HL-60/S4 treated with retinoic acid at 250 ng/mL for 4 days and 3 days (cell line): ENCODE results near the gene YOD1.

Experiments used
- in situ Hi-C: fragments of 300-500 bp; cut with MboI; formaldehyde crosslinking; loops from 2 replicates; pipeline ENCODE4 v1.7.0; 2022; ENCODE audit warnings: low sequenced_read_pairs

YOD1 gene

DNA sequence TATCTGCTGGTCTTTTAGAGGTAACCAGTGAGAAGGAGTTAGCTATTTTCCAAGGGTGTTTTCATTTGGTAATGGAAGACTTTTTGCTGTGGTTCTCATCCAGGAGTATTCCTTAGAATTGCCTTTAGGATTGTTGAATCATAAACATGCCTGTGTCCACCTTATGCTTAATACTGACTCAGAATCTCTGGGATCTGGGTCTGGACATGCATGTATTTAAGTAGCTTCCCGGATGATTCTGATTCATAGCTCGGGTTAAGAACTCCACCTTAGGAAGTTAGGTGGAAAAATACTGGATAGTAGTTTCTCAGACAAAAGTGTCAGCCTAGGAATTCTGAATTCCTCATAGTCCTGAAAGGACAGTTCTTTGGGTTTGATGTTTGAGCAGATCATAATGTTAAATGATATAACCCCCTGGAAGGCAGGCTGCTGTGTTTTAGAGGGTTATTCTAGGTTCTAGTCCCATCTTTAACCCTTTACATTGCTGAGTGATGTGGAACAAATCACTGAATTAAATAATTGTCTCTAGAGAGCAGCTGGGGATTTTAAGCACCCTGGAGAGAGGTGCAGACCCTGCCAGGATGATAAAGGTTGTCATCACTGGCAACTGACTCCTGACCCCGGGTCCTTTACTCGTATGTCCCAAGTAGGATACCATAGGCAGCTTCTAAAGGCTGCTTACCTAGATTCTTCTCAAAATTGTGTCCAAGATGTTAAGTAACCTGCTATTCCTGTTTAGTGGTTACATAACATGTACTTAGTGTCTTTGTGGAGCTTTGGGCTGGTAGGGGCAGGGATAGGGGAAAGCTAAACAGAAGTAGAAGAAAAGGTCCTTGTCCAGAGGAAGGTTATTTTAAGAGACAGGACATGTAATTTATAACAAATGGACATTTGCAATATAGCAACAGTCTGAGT is 23.2 kb upstream of the YOD1 start:
- in situ Hi-C loops = no loop called here

DNA sequence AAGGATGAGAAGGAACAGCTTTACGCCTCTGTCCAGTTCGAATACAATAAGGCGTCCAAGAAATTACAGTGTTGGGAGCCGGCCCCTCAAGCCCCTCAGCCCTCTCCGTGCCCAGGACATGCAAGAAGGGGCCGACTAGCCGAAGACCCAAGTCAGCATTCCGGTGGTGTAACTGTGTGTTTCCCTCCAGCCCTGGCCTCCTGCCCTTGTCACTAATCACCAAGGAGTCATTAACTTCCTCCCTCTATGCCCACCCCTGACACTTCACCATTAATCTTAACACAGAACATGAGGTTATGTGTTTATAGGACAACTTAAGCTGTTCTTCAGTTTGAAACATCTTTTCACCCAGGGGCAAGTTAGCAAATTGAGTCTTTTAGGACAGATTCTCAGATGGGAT is 21.2 kb upstream of the YOD1 start:
- in situ Hi-C loops = no loop called here

DNA sequence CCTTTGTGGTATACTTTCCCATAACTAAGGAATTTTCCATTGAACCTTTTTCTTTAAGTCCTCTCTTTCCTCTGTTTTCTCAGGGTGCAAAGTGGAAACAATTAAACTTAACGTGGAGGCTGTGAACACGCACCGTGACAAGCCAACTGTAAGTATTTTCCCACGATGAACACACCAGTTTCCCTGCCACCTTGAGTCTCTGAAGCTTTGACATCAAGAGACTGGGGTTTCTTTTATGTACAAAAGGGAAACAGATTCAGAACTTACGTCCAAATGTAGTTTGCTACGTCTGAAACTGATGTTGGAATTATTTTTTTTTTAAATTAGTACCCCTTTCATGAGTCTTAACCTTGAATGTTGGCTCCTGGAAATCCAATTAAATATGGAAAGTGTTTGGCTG is 20.4 kb upstream of the YOD1 start:
- in situ Hi-C loops = no loop called here

DNA sequence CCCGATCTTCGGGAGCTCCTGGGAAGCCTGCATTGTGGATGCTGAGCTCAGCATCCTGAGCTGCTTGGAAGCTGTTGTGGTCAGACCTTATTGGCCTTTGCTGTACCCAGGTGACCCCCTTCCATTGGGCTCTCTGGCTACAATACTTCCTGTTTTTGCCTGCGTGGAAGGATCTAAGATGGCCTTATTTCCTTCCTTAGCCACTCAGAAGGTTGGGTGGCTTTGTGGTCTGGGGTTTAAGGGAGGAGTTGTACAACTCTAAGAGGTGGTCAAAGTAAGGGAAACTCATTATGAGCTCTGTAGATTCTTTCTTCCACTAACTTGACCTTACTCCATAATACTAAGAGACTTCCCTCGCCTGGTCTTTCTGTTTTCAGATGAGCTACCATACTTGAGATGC is 19.8 kb upstream of the YOD1 start:
- in situ Hi-C loops = no loop called here

DNA sequence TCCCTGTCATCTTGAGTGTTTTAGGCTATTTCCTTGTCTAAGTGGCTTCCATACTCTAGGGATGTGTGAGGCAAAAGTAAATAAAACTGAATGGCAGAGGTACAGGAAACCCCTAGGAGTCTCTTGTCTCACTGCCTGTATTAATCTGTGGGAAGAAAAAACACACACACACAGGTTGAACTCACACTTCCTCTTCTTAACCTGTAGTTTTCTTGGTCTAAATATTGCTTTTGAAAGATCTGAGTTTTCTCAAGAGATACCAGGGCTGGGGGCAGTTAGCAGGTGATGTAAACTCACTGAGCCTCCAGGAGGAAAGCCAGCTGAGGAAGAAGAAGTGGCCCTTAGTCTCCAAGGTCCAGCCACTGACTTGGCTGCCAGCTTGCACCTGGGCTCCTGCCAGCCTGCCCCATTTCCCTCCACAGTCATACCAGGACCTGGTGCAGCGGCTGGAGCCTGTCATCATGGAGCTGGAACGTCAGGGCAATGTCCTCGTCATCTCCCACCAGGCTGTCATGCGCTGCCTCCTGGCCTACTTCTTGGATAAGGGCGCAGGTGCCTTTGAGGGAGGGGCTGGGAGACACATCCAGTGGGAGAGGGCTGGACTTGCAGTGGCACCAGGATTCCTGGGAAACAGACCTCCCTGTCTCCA is 19.0 kb upstream of the YOD1 start:
- in situ Hi-C loops = no loop called here

DNA sequence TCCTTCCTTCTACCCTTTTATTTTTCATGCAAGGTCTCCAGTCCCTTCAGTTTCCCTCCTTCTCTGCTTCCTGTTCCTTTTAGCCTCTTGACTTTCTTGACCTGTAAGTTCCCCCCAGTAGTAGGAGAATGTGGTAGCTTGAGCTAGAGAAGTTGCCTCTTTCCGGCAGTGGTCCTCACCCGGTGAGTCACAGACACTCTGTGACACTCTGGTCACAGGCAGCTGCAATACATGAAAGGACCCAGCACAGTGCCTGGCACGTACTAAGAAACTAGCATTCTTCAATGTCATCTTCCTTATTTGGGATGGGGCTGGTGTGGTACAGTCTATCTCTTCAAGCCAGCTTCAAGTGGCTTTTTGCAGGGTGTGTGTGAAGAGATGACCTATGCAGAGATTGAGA is 18.1 kb upstream of the YOD1 start:
- in situ Hi-C loops = no loop called here

DNA sequence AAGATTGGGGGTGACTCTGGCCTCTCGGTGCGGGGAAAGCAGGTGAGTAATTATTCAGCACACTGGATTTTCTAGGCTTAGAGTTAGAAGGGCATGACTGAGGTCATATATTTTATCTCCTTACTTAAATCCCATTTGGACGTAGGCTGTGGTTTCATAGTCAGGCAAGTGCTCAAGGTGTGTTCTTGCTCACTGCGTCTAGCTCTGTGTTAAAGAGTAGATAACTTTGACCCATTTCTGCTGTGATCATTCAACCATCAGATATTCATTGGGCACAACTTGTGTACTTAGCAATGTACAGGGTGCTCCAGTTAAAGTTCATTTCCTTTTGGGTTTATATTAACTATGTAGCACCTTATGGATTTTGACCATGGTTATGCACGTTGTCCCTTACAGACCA is 16.7 kb upstream of the YOD1 start:
- in situ Hi-C loops = no loop called here

DNA sequence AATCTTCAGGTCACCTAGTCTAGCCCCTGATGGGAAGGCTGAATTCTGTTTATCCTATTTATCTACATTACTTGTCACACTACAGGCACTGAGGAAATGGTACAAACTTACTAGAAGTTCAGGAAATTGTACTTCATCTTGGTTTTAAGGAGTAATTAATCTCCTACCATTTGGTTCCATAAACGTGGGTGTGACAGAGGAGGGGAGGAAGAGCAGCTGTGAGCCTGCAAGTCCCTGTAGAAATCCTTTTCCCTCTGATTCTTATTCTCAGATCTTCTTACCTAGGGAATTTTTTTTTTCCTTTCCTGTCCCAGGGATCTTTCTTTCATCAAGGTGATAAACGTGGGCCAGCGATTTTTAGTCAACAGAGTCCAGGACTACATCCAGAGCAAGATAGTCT is 16.2 kb upstream of the YOD1 start:
- in situ Hi-C loops = no loop called here

DNA sequence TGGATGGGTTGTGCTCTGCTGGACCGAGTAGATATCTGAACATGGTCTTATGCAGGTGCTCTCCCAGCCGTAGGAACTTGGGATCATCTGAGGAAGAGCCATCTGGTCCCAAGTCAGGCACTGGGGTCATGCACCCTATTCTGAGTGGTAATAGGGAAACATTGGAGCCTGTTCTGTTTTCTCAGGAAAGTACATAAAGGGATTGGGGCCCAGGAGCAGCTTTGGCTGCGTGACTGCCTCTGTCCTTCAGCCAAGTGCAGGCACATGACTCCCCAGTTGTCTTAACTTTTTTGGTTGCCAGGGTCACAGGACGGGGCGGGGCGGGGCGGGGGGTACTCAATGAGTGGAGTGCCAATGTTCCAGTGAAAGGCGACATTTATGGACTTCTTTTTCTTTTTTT is 13.6 kb upstream of the YOD1 start:
- in situ Hi-C loops = no loop called here

DNA sequence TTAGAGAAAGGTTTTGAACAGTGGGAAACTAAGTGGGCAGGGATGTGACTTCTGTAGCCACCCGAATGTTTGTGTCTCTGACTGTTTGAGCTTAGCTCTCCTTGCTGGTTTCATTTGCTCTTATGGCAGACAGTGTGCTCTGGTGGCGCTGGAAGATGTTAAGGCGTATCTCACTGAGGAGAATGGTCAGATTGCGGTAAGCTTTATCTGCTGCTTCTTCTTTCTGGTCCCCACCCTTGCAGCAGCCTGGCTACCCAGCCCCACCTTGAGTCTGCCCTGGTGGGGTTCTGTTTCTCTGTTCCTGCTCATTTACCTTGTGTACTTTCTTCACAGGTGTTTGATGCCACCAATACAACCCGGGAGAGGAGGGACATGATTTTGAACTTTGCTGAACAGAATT is 12.0 kb upstream of the YOD1 start:
- in situ Hi-C loops = no loop called here

DNA sequence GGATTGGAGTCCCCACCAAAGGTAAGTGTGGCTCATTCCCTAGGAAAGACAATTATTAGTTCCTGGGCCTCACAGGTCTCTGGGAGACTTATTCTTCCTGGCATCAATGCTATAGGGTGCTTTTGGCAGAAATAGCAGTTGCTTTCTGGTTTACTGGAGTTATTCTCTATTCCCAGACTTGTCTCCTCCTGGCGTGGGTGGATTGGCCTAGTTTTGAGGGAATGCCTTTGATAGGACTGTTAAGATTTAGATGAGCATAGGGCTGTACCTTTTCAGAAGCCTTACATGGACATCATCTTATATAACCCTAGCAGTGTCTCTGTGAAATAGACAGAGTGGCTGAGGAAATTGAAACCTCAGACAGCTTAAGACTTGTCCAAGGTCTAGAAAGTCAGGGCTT is 11.1 kb upstream of the YOD1 start:
- in situ Hi-C loops = no loop called here

DNA sequence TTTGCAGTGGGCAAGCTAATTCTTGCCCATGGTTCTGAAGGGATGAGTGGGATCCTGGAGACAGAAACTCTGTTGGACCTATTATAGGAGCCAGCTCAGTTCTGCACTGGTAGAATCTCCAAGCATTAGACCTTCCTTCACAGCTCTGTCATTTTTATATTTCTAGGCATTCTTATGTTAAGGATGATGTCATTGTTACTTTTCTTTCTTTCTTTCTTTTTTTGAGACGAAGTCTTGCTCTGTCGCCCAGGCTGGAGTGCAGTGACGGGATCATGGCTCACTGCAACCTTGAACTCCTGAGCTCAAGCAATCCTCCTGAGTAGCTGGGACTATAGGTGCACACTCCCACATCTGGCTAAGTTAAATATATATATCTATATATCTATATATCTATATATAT is 9.6 kb upstream of the YOD1 start:
- in situ Hi-C loops = no loop called here

DNA sequence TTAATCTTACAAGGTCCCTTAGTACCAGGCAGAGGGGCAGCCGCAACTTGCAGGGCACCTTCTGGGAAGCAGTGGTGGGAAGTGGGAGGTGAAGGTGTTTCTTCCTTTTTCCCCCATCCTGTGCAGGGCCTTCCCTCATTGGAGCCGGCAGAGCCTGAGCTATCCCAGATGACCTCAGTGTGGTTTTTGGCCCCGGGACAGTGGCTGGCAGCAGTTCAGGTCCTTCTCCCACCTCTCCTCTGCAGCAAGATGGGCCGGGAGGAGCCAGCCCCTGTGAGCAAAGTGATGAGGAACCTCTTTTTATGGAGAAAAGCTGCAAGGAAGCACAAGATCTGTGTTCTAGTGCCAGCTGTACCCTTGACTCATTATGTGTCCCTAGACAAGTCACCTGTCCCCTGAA is 8.9 kb upstream of the YOD1 start:
- in situ Hi-C loops = no loop called here

DNA sequence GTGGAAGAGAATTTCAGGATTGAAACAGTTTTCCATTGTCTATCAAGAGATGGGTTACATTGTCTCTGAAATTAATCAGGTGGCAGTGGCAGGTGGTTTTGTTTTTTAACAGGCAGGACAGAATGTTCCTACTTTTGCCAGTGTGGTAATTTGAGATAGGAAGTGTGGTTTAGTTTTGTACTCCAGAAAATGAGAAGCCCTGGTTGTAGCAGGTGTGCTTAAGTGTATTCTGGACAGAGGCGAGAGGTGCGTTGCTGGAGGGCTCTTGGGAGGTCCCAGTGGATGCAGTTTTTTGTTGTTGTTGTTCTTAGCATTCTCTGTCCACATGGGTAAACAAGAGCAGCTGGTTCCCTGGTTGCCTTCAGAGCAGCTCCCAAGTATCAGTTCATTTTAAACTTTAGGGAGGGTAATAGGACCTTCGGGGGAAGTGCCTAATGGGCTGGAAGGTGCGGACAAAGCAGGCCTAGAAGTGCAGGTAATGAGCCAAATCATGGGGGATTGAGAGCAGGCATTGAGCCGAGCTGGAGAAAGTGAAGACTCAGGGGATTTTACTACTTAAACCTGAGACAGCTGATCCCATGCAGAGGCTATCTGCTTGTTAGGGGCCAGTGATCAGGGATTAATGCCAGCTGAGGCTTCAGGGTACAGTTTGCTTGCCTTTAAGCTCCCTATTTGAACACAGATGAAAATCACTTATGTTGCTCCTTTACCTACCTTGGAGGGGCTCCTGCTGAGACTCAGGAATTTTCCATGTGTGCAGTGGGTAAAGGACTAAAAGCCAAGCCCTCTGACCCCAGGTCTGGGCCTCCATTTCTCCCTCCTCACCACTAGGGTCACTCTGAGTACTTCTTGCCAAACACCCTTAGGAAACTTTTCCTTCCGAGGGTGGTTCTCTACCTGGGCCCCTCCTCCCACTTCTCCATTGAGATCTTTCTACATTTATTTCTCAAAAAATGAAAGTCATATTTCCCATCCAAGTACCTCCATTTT is 8.2 kb upstream of the YOD1 start:
- in situ Hi-C loops = no loop called here

DNA sequence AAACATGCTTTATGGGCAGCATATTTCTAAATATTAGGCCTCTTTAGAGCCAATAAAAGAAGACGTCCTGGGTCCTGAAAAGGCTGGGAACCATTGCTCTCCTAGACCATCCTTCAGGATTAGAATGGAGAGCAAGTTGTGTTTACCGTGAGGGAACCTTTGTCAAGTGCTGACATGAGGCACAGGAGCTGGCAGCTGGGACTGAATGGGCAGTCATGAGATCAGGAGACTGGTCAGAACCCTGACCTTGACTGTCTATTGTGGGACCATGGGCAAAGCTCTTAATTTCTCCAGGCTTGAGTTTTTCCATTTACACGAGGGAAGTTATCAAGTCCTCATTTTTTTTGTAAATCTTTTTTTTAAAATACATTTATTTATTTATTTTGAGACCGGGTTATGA is 7.2 kb upstream of the YOD1 start:
- in situ Hi-C loops = no loop called here

DNA sequence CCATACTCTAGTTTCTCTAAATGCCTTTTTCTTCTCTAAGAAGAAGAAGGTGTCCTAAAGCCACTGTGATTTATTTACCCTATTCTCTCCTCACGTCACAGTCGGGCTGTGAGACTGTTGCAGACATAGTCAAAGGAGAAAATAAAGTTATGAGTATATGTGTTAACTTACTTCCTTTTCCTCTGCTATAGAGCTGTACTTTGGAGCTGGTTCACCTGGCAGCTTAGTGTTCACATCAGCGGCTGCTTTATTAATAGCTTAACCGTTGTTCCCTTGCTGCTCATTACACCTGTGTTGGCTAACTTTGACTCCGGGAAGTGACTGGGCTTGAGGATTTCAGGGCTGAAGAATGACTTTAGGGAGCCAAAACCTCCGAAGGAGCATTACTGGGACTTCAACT is 5.7 kb upstream of the YOD1 start:
- in situ Hi-C loops = no loop called here

DNA sequence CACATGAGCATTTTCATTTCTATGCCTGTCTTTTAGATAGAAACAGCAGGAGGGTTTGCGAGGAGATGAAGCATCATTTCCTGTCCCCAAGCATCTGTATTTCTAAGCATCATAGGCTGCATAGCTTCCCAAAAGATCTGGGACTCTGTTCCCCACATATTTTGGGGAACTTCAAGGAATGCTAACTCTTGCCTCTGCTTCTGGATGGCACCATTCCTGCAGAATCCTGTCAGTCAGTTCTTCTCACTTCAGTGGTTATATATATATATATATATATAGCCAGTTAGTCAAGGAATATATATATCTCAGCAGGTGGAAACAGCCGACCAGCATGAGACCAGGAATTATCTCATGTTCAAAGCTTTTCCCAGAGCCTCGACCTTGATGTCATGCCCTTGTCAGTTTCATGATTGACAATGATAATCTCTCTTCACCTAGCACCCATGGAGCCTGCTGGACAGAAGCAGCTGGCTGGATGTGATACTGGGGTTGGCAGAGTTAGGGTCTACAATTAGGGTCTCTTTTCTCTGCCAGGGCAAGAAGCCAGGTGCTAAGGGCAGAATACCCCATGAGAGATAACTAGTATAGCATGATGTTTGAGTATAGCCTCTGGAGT is 4.5 kb upstream of the YOD1 start:
- in situ Hi-C loops = no loop called here

DNA sequence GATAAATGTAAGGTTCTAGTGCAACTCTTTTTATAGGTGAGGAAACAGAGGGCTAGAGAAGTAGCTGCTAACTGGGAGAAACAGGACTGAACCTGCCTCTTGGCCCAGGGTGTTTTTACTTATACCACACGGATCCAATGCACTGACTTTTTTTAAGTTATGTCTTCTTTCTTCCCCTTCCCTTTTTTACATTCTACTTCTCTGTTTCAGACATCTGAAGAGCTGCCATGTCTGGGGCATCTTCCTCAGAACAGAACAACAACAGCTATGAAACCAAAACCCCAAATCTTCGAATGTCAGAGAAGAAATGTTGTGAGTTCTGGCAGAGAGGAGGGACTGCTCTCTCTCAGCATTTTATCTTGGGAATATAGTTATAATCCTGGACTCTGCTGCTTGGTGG is 3.5 kb upstream of the YOD1 start:
- in situ Hi-C loops = no loop called here

DNA sequence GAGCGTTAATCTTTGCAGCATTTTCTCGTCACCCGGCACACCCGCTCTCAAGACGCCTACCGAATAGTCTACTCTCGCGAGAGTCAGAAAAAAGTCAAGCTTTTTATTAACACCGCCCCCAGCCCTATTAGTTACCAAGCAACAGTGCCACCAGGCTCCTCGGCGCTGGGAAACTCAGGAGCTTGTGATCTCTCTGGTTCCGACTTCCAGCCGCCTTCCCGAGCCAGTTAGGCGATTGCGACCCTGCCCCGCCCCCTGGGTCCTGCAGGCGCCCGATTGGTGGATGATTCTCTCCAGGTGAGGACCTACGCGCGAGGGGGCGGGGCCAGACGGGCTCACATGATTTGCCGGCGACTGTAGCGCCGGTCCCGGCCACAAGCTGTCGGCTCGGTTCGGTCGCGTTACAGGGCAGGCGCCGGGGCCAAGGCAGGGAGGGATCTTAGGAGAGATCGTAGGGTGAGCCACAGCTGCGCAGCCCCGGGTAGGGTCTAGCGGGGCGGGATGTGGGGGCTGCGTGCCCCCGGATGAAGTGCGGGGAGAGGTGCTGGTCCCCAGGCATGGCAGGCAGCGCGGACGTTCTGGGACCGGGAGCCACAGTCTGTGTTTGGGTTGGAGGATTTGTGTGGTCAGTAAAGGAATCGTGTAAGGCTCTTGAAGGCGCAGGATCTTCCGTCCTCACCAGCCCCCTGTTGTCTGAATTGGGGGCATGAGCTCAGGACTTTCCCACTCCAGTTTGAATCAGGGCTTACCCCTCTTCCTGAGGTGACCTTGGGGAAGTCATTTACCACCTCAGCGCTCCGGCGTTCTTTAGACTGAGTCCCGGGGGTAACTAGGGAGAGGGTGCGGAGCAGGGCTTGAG is 2.1 kb upstream of the YOD1 start, which contains the start of gene PFKFB2:
Gene PFKFB2, plus strand, starts transcription at position 365 of the 859 bp plus-strand sequence. CDS start 1,443 bp downstream, outside the sequence.
- in situ Hi-C loops = no loop called here
